GM19035 (cell line): ENCODE measurements around the gene SGSM2.

ENCODE experiments used
- ATAC-seq: cut with Tn5 transposase; IDR thresholded peaks from one replicate; pipeline ENCODE4 v1.9.1; 2021; ENCODE audit not compliant: unreplicated experiment

SGSM2 gene

DNA sequence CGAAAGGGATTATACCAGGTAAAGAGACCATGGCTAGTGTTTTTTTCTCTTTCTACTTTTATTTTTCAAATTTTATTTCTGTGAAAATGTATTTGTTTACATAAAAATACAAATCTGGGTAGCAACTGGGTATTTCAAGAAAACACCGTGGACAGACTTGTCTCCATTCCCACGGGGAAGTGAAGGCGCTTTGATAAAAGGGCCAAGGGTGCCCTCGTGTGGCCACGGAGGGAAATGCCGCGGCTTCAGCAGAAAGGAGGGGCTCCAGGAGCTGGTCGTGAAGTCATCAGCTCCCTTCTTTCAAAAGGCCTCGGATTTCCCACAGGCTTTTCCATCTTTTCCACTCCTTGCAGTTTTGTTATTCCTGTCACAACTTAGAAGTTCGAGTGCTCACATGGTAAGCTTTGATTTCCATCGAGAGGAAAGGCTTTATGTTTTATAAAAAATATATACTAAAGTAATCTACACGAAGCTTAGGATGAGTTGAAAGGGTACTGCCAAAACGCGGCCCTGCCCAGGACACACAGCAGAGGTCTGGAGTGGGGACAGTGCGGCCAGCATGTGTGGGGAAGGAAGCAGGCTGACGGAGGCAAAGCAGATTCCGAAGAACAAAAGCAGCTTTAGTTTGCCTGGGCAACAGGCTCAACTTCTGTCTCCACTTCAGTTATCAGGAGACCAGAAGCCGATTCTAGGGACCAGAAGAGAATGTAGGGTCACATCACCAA, 78.9 kb downstream of the SGSM2 start:
- ATAC-seq = no peak

DNA sequence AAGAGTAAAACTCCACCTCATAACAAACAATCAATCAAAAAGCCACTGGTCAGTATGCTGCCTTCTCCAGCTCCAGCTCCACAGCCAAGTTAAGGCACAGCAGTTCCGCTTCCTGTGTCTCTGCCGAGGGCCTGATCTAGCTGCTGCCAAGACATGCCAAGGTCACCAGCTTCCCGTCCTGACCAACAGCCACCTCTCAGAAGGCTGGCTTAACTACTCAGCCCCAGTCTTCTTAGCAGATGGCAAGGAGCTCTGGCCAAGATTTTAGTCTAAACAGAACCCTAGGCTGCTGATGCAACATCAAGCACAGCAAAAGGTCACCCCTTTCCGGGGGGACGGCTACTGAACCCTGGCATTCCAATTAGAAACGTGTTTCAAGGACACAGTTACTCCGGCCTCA, 81.3 kb downstream of the SGSM2 start:
- no peak for ATAC-seq

DNA sequence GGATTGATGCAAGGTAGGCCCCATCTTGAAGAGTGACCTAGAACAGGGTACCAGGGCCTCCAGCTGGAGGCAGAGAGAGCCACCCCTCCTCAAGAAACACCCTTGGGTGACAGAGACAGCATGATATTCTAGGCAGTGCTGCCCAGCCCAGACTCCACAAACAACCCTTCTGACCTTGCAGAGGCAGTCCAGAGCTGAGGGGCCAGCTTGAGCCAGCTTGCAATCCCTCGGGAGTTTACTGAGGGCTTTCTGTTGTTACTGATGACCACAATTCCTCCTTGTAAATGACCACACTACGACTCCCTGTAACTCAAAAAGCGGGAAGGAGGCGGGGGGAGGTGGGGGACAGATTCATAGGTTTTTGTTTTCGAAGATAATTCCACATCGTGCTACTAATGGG, 82.2 kb downstream of the SGSM2 start:
- ATAC-seq = no peak

DNA sequence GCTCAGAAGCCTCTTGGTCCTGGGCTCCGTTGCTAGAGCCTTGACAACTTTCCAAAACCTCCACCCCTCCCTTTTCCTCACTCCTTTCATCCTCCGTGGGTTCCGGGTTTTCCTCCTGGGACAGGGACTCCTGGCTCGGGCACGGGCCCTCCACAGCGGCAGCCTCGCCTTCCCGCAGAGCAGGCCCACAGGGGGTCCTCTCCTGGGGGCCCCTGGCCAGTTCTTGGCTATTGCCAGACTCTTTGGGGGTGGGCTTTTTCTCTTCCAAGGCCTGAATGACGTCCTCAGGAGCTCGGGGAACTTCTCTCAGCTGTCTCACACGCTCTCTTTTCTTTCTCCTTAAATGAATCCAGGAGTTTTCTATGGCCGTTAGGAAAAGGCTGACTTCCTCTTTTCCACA, 82.9 kb downstream of the SGSM2 start:
- no peak for ATAC-seq

DNA sequence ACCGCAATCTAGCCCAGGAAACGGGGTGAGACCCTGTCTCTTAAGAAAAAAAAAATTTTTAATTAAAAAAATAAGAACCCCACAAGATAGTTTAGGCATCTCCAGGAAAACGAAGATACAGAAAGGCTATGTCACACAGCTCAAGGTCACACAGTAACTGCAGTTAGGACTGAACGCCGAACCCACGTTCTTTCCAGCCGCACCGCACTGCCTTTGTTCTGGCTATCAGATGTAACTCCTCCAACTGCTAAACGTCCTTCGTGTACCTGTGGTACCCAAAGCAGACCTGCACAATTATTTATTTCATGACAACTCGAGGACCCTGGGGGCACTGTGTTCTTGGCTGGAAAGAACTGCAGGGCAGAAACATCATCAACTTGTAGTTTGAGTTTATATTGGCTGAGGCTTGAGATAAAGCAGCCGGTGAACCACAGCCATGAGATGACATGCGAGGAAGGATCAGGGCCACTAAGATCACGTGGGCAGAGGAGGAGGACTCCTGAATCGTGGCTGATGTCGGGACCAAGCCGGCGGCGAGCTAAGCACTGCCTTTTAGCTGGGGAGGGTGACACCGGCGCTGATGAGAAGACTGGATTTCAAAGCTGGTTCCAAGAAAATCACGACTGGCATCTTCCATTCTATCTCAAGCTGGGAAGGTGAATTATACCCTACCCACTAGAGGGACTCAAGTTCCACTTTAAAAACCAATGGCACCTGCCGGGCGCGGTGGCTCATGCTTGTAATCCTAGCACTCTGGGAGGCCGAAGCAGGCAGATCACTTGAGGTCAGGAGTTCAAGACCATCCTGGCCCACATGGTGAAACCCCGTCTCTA, 84.2 kb downstream of the SGSM2 start:
- ATAC-seq = no peak

DNA sequence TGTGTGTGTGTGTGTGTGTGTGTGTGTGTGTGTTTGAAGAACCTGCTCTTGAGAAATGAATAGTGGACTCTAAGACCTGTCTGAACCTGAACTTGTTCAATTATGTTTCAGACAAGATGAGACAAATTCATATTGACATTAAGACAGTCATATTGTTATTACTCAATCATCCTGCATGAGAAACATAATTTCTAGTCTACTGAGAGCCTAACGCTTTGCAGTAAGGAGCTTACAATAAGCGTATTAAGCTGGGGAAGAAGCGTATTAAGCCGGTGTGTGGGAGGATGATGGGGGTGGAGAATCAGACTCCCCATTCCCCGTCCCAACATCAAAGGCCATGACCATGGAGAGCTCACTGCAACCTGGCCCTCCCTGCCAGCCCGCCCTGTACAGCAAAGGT, 86.0 kb downstream of the SGSM2 start:
- no peak for ATAC-seq

DNA sequence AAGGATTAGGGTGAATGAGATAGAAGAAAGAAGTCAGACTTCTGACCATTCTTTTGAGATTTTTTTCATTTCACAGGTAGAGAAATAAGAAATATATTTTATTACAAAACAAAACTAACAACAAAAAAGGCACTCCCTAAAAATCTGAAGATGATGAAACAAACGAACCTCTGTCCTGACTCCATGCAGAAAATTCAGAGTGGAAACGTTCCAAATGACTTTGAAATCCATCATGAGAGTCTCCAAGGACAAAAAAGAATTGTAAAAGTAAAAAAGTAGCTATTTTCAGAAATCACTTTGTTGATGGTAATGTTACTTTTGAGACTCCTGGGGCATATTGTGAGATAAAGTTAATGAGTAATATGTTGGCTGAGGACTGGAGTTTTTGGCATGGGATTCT, 89.9 kb downstream of the SGSM2 start:
- ATAC-seq = no peak

DNA sequence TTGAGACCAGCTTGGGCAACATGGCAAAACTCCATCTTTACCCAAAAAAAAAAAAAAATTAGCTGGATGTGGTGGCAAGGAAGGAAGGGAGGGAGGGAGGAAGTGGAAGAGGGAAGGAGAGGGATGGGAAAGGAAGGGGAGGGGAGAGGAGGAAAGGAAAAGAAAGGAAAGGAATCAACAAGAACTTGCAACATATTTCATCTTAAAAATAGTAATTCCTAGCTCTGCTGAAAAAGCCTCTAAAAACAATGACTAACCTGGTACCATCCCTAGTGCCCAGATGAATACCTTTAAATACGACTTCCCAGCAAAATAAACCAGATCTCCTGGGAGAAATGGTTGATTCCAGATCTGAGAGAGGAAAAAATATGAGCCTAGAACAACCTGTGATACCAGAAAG, 90.6 kb downstream of the SGSM2 start:
- no peak for ATAC-seq
